ENCODE measurements around the gene TRIM47.
A peak's percentile ranks its signal among the peaks of the same experiment; 100 is the strongest.
"Not testable (repeated sequence)": the region's sequence is repeated elsewhere in the genome, so short reads cannot be mapped to it uniquely, and the experiment has no call there.

Gene TRIM47

DNA sequence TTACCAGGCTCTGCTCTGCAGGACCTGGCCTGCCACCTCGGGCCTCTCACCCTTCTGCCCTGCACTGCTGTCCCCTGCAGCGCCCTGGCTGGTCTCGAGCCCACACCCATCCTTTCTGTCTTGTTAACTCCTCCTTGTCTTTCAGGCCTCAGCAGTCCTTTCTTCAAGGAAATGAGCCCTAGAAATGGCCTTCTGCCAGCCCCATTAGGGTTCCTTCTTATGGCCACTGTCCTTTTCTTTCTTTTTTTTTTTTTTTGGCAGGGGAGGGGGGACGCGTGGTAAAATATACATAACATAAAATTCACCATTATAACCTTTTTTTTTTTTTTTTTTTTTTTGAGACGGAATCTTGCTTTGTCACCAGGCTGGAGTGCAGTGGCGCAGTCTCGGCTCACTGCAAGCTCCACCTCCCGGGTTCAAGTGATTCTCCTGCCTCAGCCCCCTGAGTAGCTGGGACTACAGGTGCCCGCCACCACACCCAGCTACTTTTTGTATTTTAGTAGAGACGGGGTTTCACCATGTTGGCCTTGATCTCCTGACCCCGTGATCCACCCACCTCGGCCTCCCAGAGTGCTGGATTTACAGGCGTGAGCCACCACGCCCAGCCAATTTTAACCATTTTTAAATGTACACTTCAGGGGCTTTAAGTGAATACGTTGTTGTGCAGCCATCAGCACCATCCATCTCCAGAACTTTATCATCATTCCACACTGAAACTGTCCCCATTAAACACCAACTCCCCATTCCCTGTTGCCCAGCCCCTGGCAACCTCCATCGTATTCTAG, 12.8 kb downstream of the TRIM47 start:
- DNase-seq: not testable (repeated sequence)

DNA sequence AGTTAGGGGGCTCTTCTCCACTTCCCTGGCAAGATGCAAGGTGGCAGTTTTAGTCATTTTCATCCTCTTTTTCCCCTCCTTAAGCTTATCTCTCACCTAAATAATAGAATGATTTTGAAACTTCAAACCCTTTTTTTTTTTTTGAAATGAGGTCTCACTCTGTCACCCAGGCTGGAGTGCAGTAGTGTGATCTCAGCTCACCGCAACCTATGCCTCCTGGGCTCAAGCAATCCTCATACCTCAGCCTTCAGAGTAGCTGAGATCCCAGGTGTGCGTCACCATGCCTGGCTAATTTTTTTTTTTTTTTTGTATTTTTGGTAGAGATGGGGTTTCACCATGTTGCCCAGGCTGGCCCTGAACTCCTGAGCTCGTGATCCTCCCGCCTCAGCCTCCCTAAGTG, 13.5 kb downstream of the TRIM47 start:
- not testable (repeated sequence) for DNase-seq

DNA sequence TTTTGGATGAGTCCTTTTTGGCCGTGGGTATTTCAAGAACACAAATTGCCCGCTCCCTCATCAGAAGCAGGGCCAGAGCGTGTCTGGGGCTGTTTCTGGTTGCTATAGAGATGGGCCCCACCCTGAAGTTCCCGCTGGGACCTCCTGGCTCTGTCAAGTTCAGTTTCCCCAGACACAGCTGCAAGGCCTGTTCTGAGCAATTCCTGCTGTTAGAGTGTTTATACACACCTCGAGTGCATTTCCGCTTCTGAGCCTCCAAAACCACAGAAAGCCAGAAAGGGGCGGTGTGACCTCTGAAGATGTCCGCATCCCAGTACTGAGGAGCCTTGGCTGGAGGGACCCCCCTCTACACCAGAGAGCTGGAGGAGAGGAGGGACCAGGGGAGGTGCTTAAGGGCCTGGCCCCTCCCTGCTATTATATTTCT, 13.9 kb downstream of the TRIM47 start:
- peak in 2 of 5 donors; percentile 22 to 82 for DNase-seq

DNA sequence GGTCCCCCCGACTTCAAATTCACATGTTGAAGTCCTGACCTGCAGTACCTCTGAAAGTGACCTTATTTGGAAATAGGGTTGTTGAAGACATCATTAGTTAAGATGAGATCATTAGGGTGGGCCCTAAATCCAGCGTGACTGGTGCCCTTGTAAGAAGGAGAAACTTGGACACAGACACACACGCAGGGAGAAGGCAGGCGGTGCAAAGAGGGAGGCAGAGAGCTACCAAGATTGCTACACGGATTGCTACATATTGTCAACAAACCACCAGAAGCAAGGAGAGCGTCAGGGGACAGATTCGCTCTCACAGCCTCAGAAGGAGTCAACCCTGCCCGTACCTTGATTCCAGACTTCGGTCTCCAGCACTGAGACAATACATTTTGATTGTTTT, 16.5 kb downstream of the TRIM47 start:
- DNase-seq: no peak

DNA sequence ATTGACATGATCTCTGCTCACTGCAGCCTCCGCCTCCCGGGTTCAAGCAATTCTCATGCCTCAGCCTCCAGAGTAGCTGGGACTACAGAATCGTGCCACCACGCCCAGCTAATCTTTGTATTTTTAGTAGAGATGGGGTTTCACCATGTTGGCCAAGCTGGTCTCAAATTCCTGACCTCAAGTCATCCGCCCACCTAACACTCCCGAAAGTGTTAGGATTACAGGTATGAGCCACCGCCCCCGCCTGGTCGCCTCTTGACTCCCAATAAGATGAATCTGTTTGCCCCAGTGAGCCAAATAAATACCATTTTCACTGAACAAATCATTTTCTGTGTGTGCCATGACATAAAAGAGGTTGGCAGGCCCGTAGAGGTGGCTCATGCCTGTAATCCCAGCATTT, 19.0 kb downstream of the TRIM47 start:
- DNase-seq: not testable (repeated sequence)

DNA sequence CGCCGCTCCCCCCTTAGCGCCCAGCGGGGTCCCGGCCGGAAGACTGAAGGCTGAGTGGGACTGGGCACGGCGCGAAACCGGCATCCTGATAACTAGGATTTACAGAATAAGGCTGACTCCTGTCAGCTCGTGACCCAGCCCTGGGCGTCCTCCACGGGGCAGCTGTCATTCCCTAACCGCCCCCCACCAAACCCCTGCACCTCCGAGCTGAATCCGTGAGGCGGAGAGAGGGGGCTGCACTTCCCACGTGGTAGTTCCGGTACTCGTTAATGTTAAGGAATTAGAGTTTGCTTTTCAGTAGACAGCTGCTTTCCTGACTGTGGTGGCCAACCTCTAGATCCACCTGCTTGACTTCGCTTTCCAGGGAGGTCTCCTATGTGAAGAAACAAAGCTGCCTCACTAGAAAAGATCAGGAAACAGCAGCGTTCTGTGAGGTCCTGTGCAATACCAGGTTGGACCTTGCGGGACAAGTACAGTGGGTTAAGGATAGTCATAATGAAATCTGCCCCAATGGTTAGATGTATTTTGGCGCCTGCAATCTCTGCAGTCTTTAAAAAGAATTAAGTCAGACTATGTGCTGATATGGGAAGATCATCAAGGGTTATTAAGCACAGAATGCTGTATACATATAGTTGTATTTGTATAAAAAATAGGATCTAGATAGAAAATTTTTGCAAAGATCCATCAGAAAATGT, 22.2 kb downstream of the TRIM47 start:
- DNase-seq: peak in 1 of 5 donors; percentile 28

DNA sequence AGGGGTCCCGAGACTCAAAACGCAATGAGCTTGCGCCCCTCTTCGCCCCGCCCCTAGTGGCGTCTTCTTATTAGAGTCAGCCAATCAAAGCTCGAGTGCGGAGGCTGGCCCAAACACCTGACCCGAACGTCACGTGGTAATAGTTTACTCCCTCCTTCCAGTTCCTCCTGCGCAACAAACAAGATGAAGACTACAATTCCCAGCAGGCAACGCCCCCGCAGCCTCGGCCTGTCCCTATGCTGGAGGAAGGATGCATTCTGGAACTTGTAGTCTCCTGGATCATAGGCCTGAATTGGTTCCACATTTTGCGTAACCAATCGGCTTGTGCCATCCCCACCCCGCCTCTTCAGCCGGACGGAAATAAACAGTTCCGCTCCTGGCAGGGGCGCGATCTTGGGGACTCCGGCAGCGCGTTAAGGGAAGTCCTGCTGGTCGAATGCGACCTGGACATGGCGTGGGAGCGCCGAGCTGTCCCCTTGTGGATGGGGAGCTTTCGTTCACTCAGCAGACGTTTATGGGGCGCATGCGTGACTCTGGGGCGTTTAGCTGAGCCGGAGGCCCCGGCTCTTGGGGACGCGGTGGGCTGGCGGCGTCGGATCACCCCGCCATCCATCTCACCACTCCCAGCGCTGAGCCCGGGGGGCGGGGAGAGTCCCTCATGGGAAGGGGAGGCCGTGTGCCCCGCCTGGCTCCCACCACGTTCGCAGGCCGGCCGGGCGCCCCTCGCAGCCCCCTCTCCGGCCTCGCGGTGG, 22.9 kb downstream of the TRIM47 start, which contains the start of gene WBP2:
Gene WBP2 (minus strand): TSS at position 26 of the 752 bp plus-strand sequence. CDS start 38 bp downstream, outside the sequence.
- peak; percentile 93 to 100 (median 98) for DNase-seq

DNA sequence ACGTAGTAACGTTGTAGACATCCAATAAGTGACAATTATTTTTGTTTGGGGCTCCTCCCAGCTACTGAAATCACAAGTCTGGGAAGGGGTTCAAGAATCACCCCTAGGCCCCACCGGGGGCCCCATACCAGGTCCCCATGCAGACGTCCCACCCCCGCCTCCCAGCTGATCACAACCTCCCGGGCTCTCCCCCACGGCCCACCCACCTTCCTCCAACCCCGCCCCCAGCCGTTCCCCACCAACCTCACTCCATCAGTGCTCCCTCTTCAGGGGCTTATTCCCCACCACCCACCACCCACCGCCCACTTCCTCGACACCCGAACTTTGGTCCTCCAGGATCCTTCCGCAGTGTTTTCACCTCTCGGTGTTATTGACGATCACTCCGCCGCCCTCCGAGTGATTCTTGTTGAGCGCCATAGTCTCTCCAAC, 23.5 kb downstream of the TRIM47 start:
- peak in 1 of 5 donors; percentile 43 for DNase-seq

DNA sequence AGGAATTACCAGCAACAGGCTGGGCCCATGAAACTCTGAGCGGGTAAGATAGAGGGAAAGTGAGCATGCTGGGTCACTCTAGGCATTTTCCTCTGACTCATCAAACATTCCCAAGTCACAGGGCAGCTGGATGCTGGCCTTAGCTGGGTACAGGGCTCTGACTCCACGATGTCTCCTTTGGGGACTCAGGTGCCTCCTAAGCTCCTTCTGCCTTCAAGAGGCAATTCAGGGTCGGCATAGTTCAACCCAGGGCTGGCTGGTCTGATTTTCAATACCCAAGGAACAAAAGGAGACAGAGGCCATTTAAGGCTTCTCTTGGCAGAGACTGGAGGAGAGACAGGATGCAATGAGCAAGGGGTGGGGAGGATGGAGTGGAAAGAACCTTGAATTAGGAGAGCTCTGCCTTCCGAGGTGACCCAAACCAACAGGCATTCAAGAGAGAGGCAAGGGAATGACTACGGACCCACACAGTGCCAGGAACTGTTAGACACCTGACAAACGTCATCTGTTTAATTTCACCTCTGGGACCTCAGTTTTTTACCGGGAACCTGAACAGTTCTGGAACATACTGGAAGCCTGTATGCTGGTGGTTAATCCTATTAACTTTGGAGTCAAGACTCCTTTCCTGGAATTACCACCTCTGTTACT, 24.2 kb downstream of the TRIM47 start:
- no peak for DNase-seq

DNA sequence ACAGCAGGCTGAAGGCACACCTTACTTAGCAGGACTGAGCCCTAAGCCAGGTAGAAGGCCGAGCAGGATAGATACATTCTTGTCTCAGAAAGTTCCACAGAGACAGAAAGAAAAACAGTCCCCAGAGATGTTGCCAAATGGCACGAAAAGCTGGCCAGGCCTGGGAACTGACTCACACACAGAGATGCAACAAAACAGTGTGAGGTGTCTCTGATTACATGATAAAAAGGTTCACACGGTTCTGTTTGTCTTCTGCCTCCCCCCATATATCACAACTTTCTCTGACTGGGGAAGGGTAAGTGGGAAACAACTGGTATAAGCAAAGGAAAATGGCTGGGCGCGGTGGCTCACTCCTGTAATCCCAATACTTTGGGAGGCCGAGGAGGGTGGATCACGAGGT, 24.9 kb downstream of the TRIM47 start:
- no peak for DNase-seq

DNA sequence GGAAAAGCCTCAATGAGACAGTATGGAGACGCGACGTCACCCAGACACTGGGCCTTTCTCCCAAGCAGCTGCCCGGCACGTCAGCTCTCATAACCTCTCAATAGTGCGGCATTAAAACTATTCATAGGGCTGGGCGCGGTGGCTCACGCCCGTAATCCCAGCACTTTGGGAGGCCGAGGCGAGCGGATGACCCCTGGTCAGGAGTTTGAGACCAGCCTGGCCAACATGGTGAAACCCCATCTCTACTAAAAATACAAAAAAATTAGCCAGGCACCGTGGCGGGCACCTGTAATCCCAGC, 26.7 kb downstream of the TRIM47 start:
- DNase-seq: not testable (repeated sequence)

DNA sequence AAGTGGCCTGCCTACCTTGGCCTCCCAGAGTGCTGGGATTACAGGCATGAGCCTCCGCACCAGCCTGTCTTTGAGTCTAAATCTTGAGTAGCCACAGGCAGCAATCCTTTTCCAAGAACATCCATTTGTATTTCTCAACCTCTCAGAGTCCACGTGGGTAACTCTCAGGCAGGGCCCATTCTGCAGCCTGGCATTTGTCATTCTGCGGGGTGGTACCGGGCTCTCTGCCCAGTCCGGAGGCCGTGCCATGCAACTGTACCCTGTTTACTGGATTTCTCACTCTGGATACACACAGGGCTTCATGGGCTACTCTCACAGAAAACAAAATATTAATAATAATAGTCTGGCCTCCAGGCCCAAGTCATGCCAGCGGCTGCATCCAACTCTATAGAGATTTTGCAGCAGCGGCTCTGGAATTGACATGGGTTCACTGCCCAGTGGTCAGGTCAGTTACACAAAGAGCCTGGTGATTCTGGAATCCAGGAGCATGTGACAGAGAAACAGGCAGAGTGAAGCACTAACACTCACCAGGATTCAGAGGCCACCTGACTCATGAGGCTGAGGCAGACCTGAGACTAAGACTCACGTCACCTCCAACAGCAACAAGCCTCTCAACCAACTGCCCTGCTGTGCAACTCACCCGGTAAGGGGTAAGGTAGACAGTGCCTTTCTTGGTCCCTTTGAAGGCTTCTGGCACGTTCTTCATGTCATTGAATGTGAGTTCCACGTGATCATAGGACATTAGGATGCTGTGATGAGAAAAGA, 27.3 kb downstream of the TRIM47 start:
- no peak for DNase-seq

DNA sequence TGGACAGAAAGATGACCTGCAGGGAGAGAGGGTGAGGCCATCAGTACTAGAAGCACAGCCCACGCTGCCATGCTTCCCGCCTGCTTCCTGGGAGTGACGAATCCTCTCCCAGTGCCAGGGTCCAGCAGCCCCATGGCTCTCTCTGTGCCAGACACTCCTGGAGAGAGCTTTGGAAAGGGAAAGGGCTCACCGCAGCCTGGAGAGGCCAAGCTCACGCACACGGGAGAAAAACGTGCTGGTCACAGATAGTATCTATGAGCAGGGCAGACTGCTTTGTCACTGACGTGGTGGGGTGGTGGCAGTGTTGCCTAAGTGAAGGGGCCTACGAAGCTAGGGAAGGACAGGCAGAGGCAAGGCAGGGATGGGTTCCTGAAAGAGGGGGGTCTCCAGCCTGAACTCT, 28.7 kb downstream of the TRIM47 start:
- DNase-seq: no peak

DNA sequence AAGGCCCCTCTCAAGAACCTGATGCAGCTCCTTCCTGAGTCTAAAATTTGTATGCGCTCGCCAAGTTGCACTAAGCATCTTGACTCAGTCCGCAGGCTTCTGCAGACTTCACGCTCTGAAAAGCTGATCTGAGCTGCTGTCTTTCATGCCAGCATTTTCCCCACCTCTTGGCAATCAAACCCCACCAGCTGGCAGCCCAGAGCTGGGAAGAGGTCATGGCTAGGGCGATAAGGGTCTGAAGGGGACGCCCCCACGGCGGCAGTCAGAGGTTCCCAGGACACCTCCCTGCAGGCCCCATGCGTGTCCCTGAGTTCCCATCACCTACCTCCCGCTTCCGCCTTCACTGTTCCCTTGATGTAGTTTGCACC, 29.1 kb downstream of the TRIM47 start:
- DNase-seq: no peak

DNA sequence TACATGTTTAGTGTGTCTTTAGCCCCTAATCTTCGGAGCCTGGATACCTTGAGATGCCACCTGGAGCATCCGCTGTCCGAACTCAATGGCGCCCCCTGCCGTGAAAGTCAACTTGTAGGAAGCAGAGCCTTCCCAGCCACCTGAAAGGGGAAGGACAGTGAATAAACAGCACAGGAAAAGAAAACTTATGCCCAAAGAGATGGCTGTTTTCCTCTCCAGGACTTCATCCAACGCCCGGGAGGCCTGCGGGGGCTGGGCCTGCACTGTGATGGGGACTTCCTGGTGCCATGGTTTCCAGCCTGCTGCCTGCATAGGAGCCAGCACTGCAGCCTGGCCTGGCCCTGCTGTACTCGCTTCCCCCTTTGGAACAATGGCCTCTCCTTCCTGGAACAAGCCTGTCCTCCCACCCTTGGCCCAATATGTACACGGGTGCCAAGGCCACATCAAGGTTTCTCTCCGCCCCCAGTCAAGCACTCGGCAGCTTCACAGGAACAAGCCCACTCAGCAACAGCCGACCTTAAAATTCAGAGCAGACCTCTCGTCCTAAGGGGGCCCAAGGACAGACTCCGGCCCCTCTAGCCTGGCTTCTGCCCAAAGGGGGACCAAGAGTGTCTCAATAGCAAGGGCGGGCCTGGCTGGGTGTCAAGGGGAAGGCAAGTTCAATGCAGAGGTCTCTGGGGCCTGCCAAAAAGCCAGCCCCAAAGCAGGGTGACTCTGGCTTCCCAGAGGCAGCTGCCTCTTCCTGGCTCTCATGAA, 29.7 kb downstream of the TRIM47 start:
- peak; percentile 52 to 85 (median 67) for DNase-seq

DNA sequence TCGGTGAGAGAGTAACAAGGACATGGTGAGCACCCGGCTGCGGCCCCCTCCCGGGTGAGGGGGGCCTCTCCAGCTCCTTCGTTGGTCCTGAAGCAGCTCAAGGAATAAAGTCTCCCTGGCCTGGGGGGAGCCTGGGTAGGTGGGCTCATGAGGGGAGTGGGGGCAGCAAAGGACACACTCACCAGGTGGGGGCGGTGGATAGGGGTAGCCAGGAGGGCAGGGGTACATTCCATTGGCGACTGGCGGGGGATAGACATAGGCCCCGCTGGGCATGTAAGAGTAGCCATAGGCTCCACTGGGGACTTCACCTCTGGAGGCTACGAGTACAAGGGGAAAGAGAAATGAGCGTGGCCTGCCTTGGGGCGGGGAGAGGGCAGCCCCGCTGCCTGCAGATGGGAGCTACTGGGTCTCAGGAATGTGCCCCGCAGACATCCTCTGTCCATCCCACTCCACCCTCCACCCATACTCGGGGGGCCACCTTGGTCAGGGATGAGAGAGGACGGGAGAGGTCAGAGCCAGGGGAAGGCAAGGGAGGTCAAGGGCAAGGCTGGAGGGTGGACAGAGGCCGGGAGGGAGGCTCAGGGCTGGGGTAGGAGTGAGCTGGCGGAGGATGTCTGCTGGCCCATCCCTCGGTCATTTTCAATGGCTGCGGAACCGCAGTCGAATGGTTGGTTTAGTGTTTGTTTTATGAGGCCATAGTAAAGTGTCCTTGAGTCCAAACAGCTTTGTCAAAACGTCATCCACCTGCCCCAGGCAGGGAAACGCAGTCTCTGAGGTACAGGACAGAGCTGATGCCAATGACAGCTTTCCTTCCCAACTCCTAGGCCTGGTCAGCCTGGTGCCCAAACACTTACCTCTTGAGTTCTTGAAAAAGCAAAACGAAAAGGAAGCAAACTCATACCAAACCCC, 30.5 kb downstream of the TRIM47 start:
- DNase-seq: no peak

DNA sequence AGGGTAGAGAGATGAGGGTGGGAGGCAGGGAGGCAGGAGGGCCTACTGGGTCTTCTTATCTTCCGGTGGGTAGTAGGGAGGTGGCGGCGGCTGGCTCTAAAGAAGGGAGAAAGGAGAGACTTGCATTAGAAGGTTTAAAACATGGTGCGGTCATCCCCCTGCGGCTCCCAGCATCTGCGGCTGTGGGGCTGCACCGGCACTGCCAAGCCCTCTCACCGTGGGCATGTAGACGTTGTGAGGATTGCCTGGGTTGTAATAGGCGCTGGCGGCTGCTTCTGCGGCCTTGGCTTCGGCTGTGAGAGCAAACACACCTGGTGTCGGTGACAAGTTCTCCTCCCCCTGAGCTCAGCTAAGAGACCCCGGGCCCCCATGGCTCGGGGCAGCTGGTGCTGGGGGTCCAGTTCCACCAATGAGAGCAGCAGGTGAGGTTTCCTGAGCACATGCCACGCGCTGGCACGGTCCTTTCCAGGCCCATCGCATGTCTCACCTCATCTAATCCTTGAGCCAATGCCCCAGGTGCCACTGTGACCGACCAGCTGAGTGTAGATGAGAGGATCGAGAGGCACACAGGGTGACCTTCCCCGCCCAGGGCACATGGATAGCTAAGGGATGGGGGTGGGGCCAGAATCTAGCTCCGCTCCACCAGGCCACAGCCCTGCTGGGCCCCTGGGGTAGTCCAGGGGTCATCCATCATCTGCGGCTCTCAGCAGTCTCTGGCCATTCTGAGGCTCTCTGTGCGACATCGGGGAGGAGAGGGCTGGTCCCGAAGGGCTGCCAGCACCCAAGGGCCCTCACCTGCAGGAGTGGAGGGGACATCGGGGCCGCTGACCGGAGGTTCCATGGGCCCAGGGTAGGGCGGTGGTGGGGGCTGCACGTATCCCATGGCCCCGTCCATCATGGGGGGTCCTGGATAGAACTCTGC, 31.4 kb downstream of the TRIM47 start:
- no peak for DNase-seq

DNA sequence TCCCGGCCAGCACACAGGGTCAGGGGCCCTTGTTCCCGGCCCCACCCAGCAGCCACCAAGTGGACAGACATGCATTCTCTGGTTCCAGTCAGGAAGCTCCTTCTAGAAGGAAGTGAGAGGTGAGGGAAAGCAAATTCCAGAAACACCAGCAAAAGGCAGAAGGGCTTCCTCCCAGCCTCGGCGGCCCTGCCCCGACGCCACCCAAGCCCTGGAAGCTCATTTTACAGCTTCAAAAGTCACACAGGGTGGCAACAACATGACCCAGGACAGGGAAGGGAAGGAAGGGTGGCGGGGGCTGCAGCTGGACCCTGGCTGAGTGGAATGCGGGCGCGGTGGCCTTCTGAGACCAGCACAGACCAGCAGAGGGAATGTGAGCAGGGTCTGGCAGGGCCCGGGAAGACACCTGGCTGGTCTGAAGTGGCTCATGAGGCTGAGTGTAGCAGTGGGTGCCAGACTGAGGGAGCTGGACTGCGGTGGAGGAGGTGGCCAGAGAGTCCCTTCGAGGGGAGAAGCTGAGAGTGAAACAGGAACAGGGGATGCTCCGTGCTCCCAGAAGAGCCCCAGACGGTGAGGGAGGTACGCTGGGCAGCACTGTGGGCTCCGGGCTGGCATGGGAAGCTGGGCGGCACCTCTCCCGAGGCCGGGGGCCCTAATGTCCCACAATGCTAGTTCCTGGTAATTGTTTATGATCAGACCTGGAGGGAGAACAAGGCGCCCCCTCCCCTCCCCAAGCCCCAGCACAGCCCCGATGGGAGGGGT, 32.3 kb downstream of the TRIM47 start:
- no peak for DNase-seq

Measured in T-helper 1 cell (primary cell).